H9 (cell line): ENCODE data around the gene ADARB2. TPM values are rescaled to one million over a fixed set of nuclear protein-coding genes. Genes with fewer than 3 reads are reported as not detected.

Experiments
- DNase-seq: peaks from one replicate; pipeline ENCODE4 v3.0.0-alpha.2; 2017
- H2AFZ ChIP-seq: one replicate; pipeline ENCODE4 v1.6.1; 2013; ENCODE audit warnings: mild to moderate bottlenecking, low read length, control low read depth, moderate library complexity
- H2AK5ac ChIP-seq: 2 replicates; pipeline ENCODE4 v1.6.1; 2013; ENCODE audit warnings: low read length, control low read depth, mixed read lengths; ENCODE audit not compliant: insufficient read length
- H2BK120ac ChIP-seq: one replicate; pipeline ENCODE4 v1.6.1; 2013; ENCODE audit warnings: low read depth, mild to moderate bottlenecking, low read length, control low read depth, inconsistent platforms; ENCODE audit not compliant: poor library complexity, severe bottlenecking
- H2BK12ac ChIP-seq: 2 replicates; pipeline ENCODE4 v1.6.1; 2013; ENCODE audit warnings: low read length, control low read depth, mixed read lengths, low read depth; ENCODE audit not compliant: insufficient read length
- H2BK15ac ChIP-seq: 2 replicates; pipeline ENCODE4 v1.6.1; 2013; ENCODE audit warnings: low read depth, low read length, control low read depth
- H2BK20ac ChIP-seq: one replicate; pipeline ENCODE4 v1.6.1; 2013; ENCODE audit warnings: low read depth, mild to moderate bottlenecking, low read length, control low read depth, inconsistent platforms; ENCODE audit not compliant: poor library complexity, severe bottlenecking
- H2BK5ac ChIP-seq: 2 replicates; pipeline ENCODE4 v1.6.1; 2013; ENCODE audit warnings: low read length, control low read depth, mixed read lengths; ENCODE audit not compliant: insufficient read length
- H3K14ac ChIP-seq: 2 replicates; pipeline ENCODE4 v1.6.1; 2013; ENCODE audit warnings: low read length, control low read depth; ENCODE audit not compliant: insufficient read depth
- H3K18ac ChIP-seq: 2 replicates; pipeline ENCODE4 v1.6.1; 2013; ENCODE audit warnings: low read depth, mild to moderate bottlenecking, mixed read lengths, low read length, control low read depth; ENCODE audit not compliant: insufficient read length
- H3K23ac ChIP-seq: 2 replicates; pipeline ENCODE4 v1.6.1; 2013; ENCODE audit warnings: low read length, control low read depth, mixed read lengths, low read depth; ENCODE audit not compliant: insufficient read length
- H3K23me2 ChIP-seq: 2 replicates; pipeline ENCODE4 v1.6.1; 2013; ENCODE audit warnings: low read depth, mild to moderate bottlenecking, mixed read lengths, low read length, control low read depth; ENCODE audit not compliant: insufficient read length, poor library complexity, severe bottlenecking
- H3K27ac ChIP-seq: 2 replicates; pipeline ENCODE4 v1.5.1; 2013; ENCODE audit warnings: low read length, control low read depth, mixed read lengths, low read depth; ENCODE audit not compliant: insufficient read length
- H3K27me3 ChIP-seq: 2 replicates; pipeline ENCODE4 v1.6.1; 2013; ENCODE audit warnings: low read length, control low read depth, inconsistent platforms; ENCODE audit not compliant: insufficient read depth
- H3K4ac ChIP-seq: 2 replicates; pipeline ENCODE4 v1.6.1; 2013; ENCODE audit warnings: low read depth, mild to moderate bottlenecking, control low read depth, inconsistent platforms, low read length, moderate library complexity
- H3K4me1 ChIP-seq: 2 replicates; pipeline ENCODE4 v1.6.1; 2013; ENCODE audit warnings: low read length, control low read depth, inconsistent platforms; ENCODE audit not compliant: insufficient read depth
- H3K4me2 ChIP-seq: 2 replicates; pipeline ENCODE4 v1.6.1; 2013; ENCODE audit warnings: low read length, control low read depth, mixed read lengths; ENCODE audit not compliant: insufficient read length, insufficient read depth
- H3K56ac ChIP-seq: 2 replicates; pipeline ENCODE4 v1.6.1; 2013; ENCODE audit warnings: low read depth, mild to moderate bottlenecking, mixed read lengths, low read length, control low read depth; ENCODE audit not compliant: insufficient read length
- H3K79me1 ChIP-seq: 2 replicates; pipeline ENCODE4 v1.6.1; 2013; ENCODE audit warnings: low read depth, mild to moderate bottlenecking, moderate library complexity, low read length, control low read depth, inconsistent platforms; ENCODE audit not compliant: insufficient read depth, poor library complexity, severe bottlenecking
- H3K79me2 ChIP-seq: 2 replicates; pipeline ENCODE4 v1.6.1; 2013; ENCODE audit warnings: low read length, control low read depth, inconsistent platforms; ENCODE audit not compliant: insufficient read depth
- H3K9ac ChIP-seq: 2 replicates; pipeline ENCODE4 v1.6.1; 2013; ENCODE audit warnings: low read length, control low read depth, mixed read lengths; ENCODE audit not compliant: insufficient read length; ENCODE audit errors: extremely low read depth
- H3K9me3 ChIP-seq: one replicate; pipeline ENCODE4 v1.6.1; 2013; ENCODE audit warnings: low read depth, low read length, inconsistent platforms; ENCODE audit not compliant: control insufficient read depth
- H3T11ph ChIP-seq: one replicate; pipeline ENCODE4 v1.6.1; 2013; ENCODE audit warnings: mild to moderate bottlenecking, low read length, control low read depth, inconsistent platforms
- H4K20me1 ChIP-seq: one replicate; pipeline ENCODE4 v1.6.1; 2013; ENCODE audit not compliant: control insufficient read depth, insufficient read length, insufficient read depth
- H4K5ac ChIP-seq: 2 replicates; pipeline ENCODE4 v1.6.1; 2013; ENCODE audit warnings: low read depth, mild to moderate bottlenecking, mixed read lengths, low read length, control low read depth; ENCODE audit not compliant: insufficient read length
- H4K8ac ChIP-seq: replicated peaks from 2 replicates; pipeline ENCODE4 v1.6.1; 2013; ENCODE audit warnings: low read length, control low read depth, mixed read lengths, low read depth; ENCODE audit not compliant: insufficient read length
- H4K91ac ChIP-seq: 2 replicates; pipeline ENCODE4 v1.6.1; 2013; ENCODE audit warnings: low read depth, mild to moderate bottlenecking, moderate library complexity, mixed read lengths, low read length, control low read depth; ENCODE audit not compliant: insufficient read length
- H3K27ac Mint-ChIP-seq, 3 experiments: 2 replicates in 2 of 3; 3 replicates in 1 of 3; pipeline ENCODE4 v1.8.0; 2020 to 2021; ENCODE audit warnings: mixed read lengths in 3 of 3, mild to moderate bottlenecking in 1 of 3, moderate library complexity in 1 of 3
- H3K27me3 Mint-ChIP-seq: 2 replicates; pipeline ENCODE4 v1.8.0; 2021; ENCODE audit warnings: low read depth, mild to moderate bottlenecking, moderate library complexity, mixed read lengths
- H3K36me3 Mint-ChIP-seq, 3 experiments: 2 replicates in 2 of 3; 3 replicates in 1 of 3; pipeline ENCODE4 v1.8.0; 2020 to 2021; ENCODE audit warnings: low read depth in 3 of 3, mixed read lengths in 3 of 3; ENCODE audit not compliant: insufficient read depth in 1 of 3
- H3K4me1 Mint-ChIP-seq, 2 experiments: 2 replicates each; pipeline ENCODE4 v1.8.0; 2020; ENCODE audit warnings: mixed read lengths in 2 of 2
- H3K4me3 Mint-ChIP-seq, 2 experiments: 2 replicates in 1 of 2; 3 replicates in 1 of 2; pipeline ENCODE4 v1.8.0; 2020 to 2021; ENCODE audit warnings: mild to moderate bottlenecking in 2 of 2, mixed read lengths in 2 of 2, moderate library complexity in 1 of 2
- H3K9me3 Mint-ChIP-seq, 2 experiments: 2 replicates in 1 of 2; 3 replicates in 1 of 2; pipeline ENCODE4 v1.8.0; 2020; ENCODE audit warnings: mild to moderate bottlenecking in 2 of 2, mixed read lengths in 2 of 2, moderate library complexity in 1 of 2
- CTCF ChIP-seq: fragments of 200-600 bp; sonication (generic); conservative IDR thresholded peaks from 3 replicates; pipeline ENCODE4 v1.8.0; 2021; ENCODE audit warnings: antibody characterized with exemption, mild to moderate bottlenecking
- WGBS: extraction: QIAGEN DNeasy Blood & Tissue Kit; methylation state at CpG from one replicate; pipeline ENCODE4 v1.1.7; 2013; ENCODE audit warnings: missing lambda C conversion rate, low lambda C conversion rate, mixed read lengths; ENCODE audit not compliant: insufficient read length; ENCODE audit errors: extremely low coverage; 5-methylcytosine and 5-hydroxymethylcytosine counted together
- total RNA-seq: library from RNA; stranded (reverse); gene quantifications from 2 replicates; pipeline ENCODE4 v1.2.1, GENCODE V29; 2021

ADARB2 gene
- total RNA-seq, 1 experiment from 2014 or later = 0.87 TPM

DNA sequence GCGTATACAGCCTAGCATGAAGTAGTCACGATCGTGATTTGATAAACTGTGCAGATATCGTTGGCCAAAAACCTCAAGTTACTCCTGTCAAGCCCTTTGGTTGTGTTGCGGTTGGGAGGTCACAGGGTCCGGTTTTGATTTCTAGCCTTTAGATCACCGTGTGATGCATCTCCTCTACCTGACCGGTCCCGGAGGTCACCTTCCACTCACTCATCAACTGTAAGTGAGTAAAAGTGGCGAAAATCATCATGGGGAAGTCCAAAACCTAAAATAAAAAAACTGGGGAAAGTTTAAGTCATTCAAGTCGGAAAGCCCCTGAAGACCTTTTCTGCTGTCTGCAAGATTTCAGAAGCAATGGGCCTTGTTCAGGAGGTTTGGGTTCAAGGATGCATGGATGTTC is 62.8 kb downstream of the ADARB2 start:
- no peak overlapping the region for H2BK15ac ChIP-seq
- no peaks in the 10 kb centered on the region for H3K9me3 ChIP-seq
- H4K8ac ChIP-seq = no peak overlapping the region
- H4K91ac ChIP-seq = no peak overlapping the region
- no peak overlapping the region for H3K14ac ChIP-seq
- no peak overlapping the region for H3K18ac ChIP-seq
- H3K79me1 ChIP-seq = no peaks in the 10 kb centered on the region
- no peak overlapping the region for H3K4ac ChIP-seq
- H2BK12ac ChIP-seq = no peak overlapping the region
- no peak overlapping the region for H3K23ac ChIP-seq
- H2AFZ ChIP-seq = no peak overlapping the region
- no peak overlapping the region for H2AK5ac ChIP-seq
- no peak overlapping the region for H3T11ph ChIP-seq
- no peak overlapping the region for H2BK5ac ChIP-seq
- H3K27me3 Mint-ChIP-seq = peaks cover 3% of the 10 kb centered on the region; the same call in 1 of the 2 replicates
- no CpG with 5 or more reads among the region's 11 CpGs for WGBS
- no peaks in the 10 kb centered on the region; a peak in 1 of 7 replicates for H3K36me3 Mint-ChIP-seq
- H2BK20ac ChIP-seq = no peak overlapping the region
- no peak overlapping the region for H2BK120ac ChIP-seq
- H3K23me2 ChIP-seq = no peaks in the 10 kb centered on the region
- DNase-seq = no peak
- no peak overlapping the region for H3K4me3 Mint-ChIP-seq
- no peaks in the 10 kb centered on the region for H4K20me1 ChIP-seq
- no peak for TF ChIP-seq CTCF
- no peaks in the 10 kb centered on the region for H3K27me3 ChIP-seq
- H3K9me3 Mint-ChIP-seq = no peaks in the 10 kb centered on the region
- H3K4me1 ChIP-seq = no peaks in the 10 kb centered on the region; the same call in 1 of the 2 replicates
- no peak overlapping the region for H3K27ac ChIP-seq
- peaks cover 0 to 16% of the 10 kb centered on the region in 2 experiments; a peak in 2 of 4 replicates for H3K4me1 Mint-ChIP-seq
- H3K56ac ChIP-seq = no peak overlapping the region
- no peaks in the 10 kb centered on the region for H3K79me2 ChIP-seq
- no peak overlapping the region for H4K5ac ChIP-seq
- H3K9ac ChIP-seq = no peak overlapping the region
- H3K4me2 ChIP-seq = no peak overlapping the region
- H3K27ac Mint-ChIP-seq = no peak overlapping the region
